Right ventricle myocardium inferior (tissue), 1 donor: ENCODE results near the gene TAF6L. TPM values are rescaled to one million over a fixed set of nuclear protein-coding genes. Genes with fewer than 3 reads are reported as not detected.
"Not testable (repeated sequence)": the region's sequence is repeated elsewhere in the genome, so short reads cannot be mapped to it uniquely, and the experiment has no call there.

ENCODE experiments used
- ATAC-seq: fragments of 200-7000 bp; cut with Tn5 transposase; one replicate; pipeline ENCODE4 v1.9.1; 2020; ENCODE audit warnings: mild to moderate bottlenecking, moderate library complexity
- DNase-seq: peaks from one replicate; pipeline ENCODE4 v3.0.0; 2021; ENCODE audit errors: missing footprints
- intact Hi-C: fragments of 100-400 bp; cut with DNase I; formaldehyde crosslinking; loops from one replicate; pipeline ENCODE4 v1.11.0; 2022
- total RNA-seq: library from RNA; stranded (reverse); fragmentation: NEBNext Ultra II Directional; extraction: Animal tissue kit (Norgen Biotek cat#: 25700); gene quantifications from one replicate; pipeline ENCODE4 v1.2.1, GENCODE V29; 2021
- donor health status: DM: no; HTN: yes; CAD: no; lungs with severe emphysema.

The TAF6L gene
- total RNA-seq, 1 donor from 2014 or later = 8.2 TPM

- intact Hi-C loops = loop anchor here (1.0 kb wide), 1 partner anchor 26 kb away; the partner anchor contains the start of gene HNRNPUL2
- ATAC-seq (no peak), DNase-seq (no peak)
Observed at GRCh38 chr11:62752994-62753735, 18.0 kb upstream of the TAF6L start.

GRCh38 chr11:62753736-62754603, 17.2 kb upstream of the TAF6L start, which contains the start of gene ZBTB3:
ZBTB3 (minus strand) TSS chr11:62754160; CDS start chr11:62753664, 496 bp downstream.
- intact Hi-C loops = loop anchor here (1.0 kb wide), 1 partner anchor 27 kb away; the partner anchor contains the start of gene HNRNPUL2
- peak; percentile 98 for ATAC-seq
- DNase-seq = peak; percentile 98

DNA sequence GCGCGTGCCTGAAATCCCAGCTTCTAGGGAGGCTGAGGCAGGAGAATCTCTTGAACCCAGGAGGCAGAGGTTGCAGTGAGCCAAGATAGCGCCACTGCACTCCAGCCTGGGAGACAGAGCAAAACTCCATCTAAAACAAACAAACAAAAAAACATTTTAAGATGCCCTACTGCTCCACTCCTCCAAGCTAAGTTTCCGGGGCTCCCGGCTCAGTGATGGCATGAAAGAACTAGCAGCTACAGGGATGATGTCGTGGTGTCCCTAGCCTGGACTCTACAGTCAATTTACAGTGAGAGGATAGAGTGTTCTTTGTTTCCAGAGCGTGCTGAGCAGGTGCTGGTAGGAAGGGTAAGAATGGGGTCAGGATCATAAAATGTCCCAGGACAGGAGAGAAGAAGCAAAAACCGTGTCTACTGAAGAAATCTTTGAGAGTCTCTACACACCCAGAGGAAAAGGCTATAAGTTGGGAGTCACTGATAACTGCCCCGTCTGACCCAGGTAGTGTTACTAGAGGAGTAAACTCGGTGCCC, 16.0 kb upstream of the TAF6L start:
- ATAC-seq (no peak), DNase-seq (no peak)
- intact Hi-C loops = no loop called here

- ATAC-seq (no peak), DNase-seq (no peak)
- intact Hi-C loops = no loop called here
Observed at GRCh38 chr11:62757846-62758788, 13.1 kb upstream of the TAF6L start.

DNA sequence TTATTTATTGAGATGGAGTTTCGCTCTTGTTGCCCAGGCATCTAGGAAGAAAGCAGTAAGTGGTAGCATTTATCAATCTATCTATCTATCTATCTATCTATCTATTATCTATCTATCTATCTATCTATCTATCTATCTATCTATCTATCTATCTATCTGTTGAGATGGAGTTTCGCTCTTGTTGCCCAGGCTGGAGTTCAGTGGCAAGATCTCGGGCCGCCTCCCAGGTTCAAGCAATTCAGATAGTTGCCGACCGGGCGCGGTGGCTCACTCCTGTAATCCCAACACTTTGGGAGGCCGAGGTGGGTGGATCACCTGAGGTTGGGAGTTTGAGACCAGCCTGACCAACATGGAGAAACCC, 10.3 kb upstream of the TAF6L start:
- intact Hi-C loops, ATAC-seq, DNase-seq: not testable (repeated sequence)

DNA sequence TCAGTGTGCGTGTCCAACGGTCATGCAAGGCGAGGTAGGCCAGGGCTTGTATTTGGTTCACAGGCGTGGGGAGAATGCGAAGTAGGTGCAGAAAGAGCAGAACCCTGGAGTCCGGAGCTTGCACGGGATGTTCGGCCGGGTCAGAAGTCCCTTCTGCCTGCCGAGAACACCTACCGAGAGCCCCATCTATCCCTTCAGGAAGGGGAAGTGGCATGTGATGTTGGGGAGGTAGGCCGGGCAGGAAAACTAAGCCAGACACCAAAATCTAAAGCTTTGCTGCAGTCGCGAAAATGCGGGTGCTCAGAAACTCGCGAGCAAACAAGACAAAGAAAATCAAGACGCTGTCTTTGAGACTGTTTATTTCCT, 435 bp upstream of the TAF6L start:
- no peak for DNase-seq
- intact Hi-C loops = loop anchor here (1.0 kb wide), 1 partner anchor 16 kb away; no protein-coding TSS in a partner anchor
- ATAC-seq = peak; percentile 5

GRCh38 chr11:62774407-62774806, 3.2 kb downstream of the TAF6L start:
- intact Hi-C loops = no loop called here
- ATAC-seq (no peak), DNase-seq (no peak)

GRCh38 chr11:62775646-62776045, 4.5 kb downstream of the TAF6L start:
- DNase-seq (no peak), ATAC-seq (no peak)
- intact Hi-C loops = no loop called here

GRCh38 chr11:62777389-62777788, 6.2 kb downstream of the TAF6L start:
- DNase-seq (no peak), ATAC-seq (no peak)
- intact Hi-C loops = no loop called here

DNA sequence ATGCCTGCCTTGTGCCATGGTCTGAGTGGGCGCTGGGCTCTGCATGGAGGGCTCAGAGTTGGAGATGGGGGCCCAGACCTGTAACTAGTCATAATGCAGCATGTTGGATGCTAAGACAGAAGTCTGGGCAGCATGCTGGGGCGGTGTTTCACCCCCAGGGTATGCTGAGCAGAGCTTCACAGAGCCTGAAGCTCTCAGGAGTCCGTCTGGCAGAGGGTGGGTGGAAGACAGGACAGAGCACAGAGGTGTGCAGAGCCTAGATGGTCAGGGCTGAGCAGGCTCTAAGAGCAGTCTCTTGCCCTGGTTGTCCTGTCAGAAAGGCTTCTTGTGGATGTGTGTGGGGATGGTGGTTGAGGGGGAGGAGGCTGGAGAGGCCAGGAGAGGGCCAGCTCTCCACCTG, 7.2 kb downstream of the TAF6L start:
- intact Hi-C loops = no loop called here
- no peak for ATAC-seq
- DNase-seq = no peak

DNA sequence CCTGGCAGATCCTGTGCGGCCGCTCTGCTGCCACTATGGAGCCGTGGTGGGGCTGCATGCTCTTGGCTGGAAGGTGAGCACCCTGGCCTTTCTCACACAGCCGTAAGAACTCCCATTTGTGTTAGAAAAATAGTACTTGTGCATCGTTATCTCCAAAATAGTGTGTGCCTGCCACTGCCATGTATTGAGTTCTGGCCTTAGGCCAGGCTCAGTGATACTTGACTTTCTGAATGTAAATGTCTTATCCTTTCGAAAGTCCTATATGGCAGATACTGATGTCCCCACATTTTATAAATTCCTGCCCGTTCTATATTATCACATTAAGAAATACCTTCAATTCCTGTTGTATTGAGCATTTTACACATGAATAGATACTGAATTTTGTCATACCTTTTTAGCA, 11.6 kb downstream of the TAF6L start:
- DNase-seq = no peak
- ATAC-seq = no peak
- intact Hi-C loops = no loop called here

GRCh38 chr11:62786318-62787004, 15.3 kb downstream of the TAF6L start:
- ATAC-seq = peak; percentile 87
- intact Hi-C loops = loop anchor here (1.0 to 5.0 kb wide), 6 partner anchors 15 to 78 kb away; partner anchors contain the start of genes STX5, TAF6L, TEX54 and TTC9C

GRCh38 chr11:62787005-62787759, 16.0 kb downstream of the TAF6L start, which contains the start of gene TMEM179B:
TMEM179B (plus strand) TSS chr11:62787402; CDS start chr11:62787432, 30 bp downstream.
- peak; percentile 88 for ATAC-seq
- intact Hi-C loops = loop anchor here (2.0 to 5.0 kb wide), 4 partner anchors 45 to 78 kb away; partner anchors contain the start of genes STX5, TEX54 and TTC9C
- DNase-seq = peak; percentile 99

More at GRCh38 chr11:62786318-62787004, 15.3 kb downstream of the TAF6L start:
- peak; percentile 95 for DNase-seq

- intact Hi-C loops = loop anchor here (5.0 kb wide), 1 partner anchor 43 kb away; the partner anchor contains the start of genes STX5 and TEX54
- DNase-seq = no peak
- ATAC-seq = no peak
Observed at GRCh38 chr11:62788991-62789390, 17.8 kb downstream of the TAF6L start.

DNA sequence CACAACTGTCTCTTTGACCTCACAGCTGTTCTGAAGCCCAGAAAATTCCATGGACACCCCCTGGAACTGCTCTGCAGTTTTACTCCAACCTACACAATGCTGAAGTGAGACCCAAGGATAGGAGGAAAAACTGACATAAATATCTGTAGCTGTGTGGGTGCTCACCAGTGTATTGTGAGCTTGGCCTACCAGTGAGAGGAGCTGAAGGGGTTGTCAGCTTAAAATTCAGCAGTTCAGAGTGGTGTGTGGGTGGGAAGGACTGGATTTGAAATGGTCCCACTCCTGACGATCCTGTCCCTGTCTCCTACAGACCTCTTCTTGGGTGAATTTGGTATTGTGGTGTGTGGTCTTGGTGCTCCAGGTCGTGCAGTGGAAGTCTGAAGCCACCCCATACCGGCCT, 18.4 kb downstream of the TAF6L start:
- no peak for ATAC-seq
- intact Hi-C loops = loop anchor here (5.0 kb wide), 1 partner anchor 43 kb away; the partner anchor contains the start of genes STX5 and TEX54
- DNase-seq = no peak

GRCh38 chr11:62791501-62792201, 20.5 kb downstream of the TAF6L start, which contains the start of gene TMEM223:
TMEM223 (minus strand) TSS chr11:62792006; CDS start chr11:62791994, 12 bp downstream.
- DNase-seq (peak; percentile 95), ATAC-seq (peak; percentile 89)
- intact Hi-C loops = no loop called here
